Forelimb muscle (tissue), 1 donor: ENCODE results near the gene FRS2. TPM values are rescaled to one million over a fixed set of nuclear protein-coding genes. Genes with fewer than 3 reads are reported as not detected.

Experiments
- DNase-seq: peaks from one replicate; pipeline ENCODE4 v3.0.0-alpha.2; 2013; ENCODE audit warnings: low read depth
- polyA plus RNA-seq: library from polyadenylated mRNA; unstranded; fragments of 120-200 nt; gene quantifications from one replicate; pipeline ENCODE4 v1.2.1, GENCODE V29; 2013; ENCODE audit not compliant: insufficient read length

The FRS2 gene
- polyA plus RNA-seq, 1 donor, result 16.9 TPM

GRCh38 chr12:69527506-69528272, 57.5 kb downstream of the FRS2 start:
- no peak for DNase-seq

DNA sequence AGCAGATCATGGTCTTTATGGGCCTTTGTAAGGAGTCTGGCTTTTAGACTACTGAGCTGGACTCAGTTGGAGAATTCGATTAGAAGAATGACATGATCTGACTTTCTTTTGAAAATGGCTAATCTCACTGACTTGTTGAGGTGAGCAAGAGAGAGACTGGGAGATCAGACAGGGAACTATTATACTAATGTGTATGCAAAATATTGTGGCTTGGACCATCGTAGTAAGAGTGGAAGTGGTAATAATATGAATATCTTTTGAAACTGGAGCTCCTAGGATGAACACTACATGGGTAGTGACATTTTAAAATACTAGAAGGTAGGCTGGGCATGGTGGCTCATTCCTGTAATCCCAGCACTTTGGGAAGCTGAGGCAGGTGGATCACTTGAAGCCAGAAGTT, 58.8 kb downstream of the FRS2 start:
- no peak for DNase-seq

- no peak for DNase-seq
Measured at GRCh38 chr12:69533844-69534243, 63.7 kb downstream of the FRS2 start.

DNA sequence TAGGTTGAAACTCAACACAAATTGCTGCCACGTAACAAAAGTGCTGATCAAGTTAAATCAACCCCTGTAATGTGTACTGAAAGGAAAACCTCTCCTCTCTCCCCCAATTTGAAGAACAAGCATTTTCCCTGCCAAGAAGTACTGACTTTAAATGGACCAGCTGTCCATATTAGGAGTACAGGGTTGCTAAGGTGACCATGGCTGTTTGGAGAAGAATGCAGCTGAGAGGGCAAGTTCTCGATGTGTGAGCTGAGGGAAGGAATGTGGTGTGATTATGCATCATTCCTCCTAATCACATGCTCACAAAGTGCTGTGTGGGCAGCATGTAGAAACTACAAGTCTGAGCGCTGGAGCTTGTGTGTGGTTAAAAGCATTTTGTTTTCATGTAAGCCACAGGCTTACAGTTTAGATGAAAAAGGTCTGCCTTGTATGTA, 64.2 kb downstream of the FRS2 start:
- peak; percentile 72 for DNase-seq

DNA sequence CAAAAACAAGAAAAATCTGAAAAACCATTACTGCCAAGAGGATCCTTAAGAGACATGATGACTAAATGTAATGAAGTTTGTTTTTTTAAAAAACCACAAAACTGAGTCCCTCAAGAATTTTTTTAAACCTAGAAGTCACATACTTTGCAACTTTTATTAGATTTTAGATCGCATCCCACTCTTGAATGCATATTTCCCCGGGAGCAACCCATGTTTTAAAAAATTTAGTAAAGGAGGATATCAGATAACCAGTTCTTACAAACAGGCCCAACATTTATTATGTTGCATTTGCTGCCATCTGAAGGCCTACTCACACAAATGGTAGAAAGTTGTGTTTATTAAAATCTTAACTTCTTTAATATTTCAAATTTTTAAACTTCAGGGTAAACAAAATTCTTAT, 70.8 kb downstream of the FRS2 start:
- DNase-seq, result no peak

GRCh38 chr12:69544087-69544486, 73.9 kb downstream of the FRS2 start:
- no peak for DNase-seq

DNA sequence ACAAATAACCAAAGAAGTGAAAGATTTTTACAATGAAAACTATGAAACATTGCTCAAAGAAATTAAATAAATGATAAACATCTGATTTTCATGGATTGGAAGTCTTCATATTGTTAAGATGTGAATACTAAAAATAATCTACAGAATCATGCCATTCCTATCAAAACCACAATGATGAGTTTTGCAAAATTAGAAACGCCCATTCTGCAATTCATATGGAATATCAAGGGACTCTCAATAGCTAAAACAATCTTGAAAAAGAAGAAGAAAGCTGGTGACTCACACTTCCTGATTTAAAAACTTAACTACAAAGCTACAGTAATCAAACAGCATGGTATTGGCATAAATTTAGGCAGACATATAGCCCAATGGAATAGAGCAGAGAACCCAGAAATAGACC, 74.9 kb downstream of the FRS2 start:
- no peak for DNase-seq

DNA sequence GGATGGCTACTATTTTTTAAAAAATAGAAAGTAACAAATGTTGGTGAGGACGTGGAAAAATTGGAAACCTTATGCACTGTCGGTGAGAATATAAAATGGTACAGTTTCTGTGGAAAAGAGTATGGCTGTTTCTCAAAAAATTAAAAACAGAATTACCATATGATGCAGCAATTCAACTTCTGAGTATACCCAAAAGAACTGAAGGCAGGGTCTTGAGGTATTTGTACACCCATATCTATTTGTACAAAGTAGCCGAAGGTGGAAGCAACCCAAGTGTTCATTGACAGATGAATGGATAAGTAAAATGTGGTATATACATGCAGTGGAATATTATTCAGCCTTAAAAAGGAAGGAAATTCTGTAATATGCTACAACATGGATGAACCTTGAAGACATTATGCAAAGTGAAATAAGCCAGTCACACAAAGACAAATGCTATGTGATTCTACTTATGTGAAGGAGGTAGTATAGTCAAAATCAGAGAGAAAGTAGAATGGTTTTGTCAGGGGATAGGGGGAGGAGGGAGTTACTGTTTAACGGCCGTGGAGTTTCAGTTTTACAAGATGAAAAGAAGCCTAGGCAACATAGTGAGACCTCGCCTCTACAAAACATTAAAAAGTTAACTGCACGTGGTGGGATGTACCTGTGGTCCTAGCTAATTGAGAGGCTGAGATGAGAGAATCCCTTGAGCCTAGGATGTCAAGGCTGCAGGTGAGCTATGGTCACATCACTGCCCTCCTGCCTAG, 76.7 kb downstream of the FRS2 start:
- no peak for DNase-seq

GRCh38 chr12:69548687-69549086, 78.5 kb downstream of the FRS2 start:
- no peak for DNase-seq

GRCh38 chr12:69550569-69551350, 80.6 kb downstream of the FRS2 start:
- no peak for DNase-seq

DNA sequence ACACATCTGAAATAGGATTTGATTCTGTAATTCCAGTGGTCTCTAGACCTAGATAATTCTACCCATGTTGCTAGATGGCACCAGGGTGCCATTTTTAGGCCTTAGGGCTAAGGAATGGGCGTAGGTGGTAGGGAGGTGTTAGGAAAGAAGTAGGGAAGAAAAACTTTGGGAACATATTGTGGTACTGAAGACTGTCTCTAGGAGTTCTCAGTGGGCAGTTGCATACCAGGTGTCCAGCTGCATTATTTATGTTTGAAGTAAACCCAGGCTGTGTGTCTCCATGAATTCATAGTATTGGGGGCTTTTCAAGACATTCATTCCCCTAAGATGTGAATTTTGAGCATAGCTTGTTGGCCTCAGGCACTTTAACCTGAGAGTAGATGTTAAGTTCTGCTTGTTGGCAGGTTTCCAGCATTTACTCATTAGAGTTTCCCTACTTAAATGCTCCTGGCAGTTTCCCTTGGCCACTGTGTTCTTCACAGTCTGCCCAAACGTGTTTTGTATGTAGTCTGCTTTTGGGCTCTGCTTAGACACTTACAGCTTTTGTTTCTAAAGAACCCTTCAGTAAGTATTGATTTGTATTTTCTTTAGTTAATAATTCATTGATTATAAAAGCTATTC, 83.5 kb downstream of the FRS2 start:
- no peak for DNase-seq

GRCh38 chr12:69555461-69555860, 85.3 kb downstream of the FRS2 start:
- DNase-seq, result no peak

DNA sequence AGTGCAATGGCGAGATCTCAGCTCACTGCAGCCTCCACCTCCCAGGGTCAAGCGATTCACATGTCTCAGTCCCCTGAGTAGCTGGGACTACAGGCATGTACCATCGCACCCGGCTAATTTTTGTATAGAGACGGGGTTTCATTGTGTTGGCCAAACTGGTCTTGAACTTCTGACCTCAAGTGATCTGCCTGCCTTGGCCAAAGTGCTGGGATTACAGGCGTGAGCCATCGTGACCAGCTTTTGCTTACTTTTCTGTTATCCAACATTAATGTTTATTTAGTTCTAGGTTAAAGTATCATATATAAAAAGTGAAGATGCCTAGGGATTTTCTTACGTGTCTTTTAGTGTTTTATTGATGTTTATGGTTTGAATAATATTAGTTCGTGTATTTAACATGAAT, 86.2 kb downstream of the FRS2 start:
- DNase-seq, result no peak

GRCh38 chr12:69563166-69563762, 93.1 kb downstream of the FRS2 start:
- no peak for DNase-seq

DNA sequence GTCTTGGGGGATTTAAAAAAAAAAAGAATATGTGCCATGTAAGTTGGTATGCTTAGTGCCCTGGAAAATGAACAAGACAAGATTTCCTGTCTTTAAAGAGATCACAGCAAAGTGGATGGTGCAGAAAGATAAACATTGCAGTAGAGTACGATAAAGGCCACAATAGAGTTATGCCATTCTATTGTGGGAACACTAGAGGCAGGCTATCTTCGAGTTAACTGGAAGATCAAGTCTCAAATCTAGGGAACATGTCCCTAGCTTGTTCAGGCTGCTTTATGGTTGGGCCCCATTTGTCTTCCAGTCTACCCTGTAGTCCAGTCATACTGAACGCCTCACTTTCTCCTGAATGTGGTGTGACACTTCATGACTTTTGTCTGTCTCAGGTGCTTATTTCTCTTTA, 96.4 kb downstream of the FRS2 start:
- DNase-seq, result no peak

- no peak for DNase-seq
Measured at GRCh38 chr12:69569236-69569635, 99.0 kb downstream of the FRS2 start.

- DNase-seq, result no peak
Measured at GRCh38 chr12:69570000-69570516, 99.9 kb downstream of the FRS2 start.

- DNase-seq, result peak; percentile 24
Measured at GRCh38 chr12:69570545-69571399, 100.6 kb downstream of the FRS2 start.

DNA sequence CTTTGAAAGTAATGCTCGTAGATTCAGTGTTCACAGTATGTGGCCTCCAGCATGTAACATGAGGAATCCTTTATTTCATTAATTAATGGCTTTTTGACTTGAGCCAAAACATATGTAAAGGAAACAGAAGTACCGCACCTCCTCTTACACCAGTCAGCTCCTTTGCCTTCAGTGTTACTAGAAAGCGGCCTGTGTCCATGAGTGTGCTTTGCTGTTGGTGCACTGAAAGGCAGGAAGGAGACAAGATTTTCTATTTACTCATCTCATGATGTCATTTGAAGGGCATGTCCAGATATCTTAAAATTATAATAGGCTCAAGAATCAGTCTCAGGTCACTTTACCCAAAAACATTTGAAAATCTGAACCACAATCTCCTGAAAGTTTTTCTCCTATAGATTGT, 105.2 kb downstream of the FRS2 start:
- DNase-seq, result no peak

DNA sequence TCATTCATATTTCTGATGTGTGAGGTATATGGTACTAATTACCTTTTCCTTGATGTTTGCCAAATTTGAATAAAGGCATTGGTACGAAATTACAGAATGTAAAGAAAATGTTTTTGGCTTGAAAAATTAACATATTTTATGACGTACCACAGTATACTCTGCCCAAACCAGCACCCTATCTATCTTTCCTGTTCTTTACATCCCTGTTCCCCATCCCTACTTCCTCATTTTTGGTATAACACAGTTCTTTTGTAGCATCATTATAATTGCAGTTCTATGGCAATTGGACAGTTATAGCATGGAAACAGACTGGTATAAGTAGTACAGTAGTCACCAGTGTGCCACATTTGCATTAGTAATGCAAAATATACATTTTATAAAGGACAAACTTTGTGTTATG, 108.1 kb downstream of the FRS2 start:
- no peak for DNase-seq
